Endothelial cell of umbilical vein (primary cell): ENCODE data around the gene RAB8B. TPM values are rescaled to one million over a fixed set of nuclear protein-coding genes. Genes with fewer than 3 reads are reported as not detected.

Source experiments
- BruUV-seq: library from RNA; stranded (reverse); fragments of 400-500 nt; replicated peaks from 2 replicates; lab custom pipeline; 2021; lab: Mats Ljungman, UMichigan
- CTCF ChIA-PET: fragments of 300-600, 350-600 bp; sonication (Branson Sonifier 250); formaldehyde crosslinking; loops from one replicate; lab custom pipeline; 2021; ENCODE audit warnings: antibody characterized with exemption, inconsistent platforms; lab: Charles Lee
- POLR2A ChIA-PET: fragments of 300-600, 350-600 bp; sonication (Branson Sonifier 250); formaldehyde crosslinking; loops from one replicate; lab custom pipeline; 2021; ENCODE audit warnings: antibody characterized with exemption, inconsistent platforms; lab: Charles Lee
- DNase-seq: peaks from one replicate; pipeline ENCODE4 v3.0.0-alpha.2; 2011; ENCODE audit warnings: low read depth, low spot score
- FAIRE-seq: peaks from 2 replicates; lab custom pipeline; 2011; peaks lifted over from hg19 to GRCh38; lab: Jason Lieb, UNC
- H2AFZ ChIP-seq: 2 replicates; pipeline ENCODE4 v1.6.0; 2012; ENCODE audit warnings: low read depth, low read length, control low read depth, inconsistent platforms
- H3K27ac ChIP-seq: 2 replicates; pipeline ENCODE4 v1.5.1; 2011; ENCODE audit warnings: low read depth, mild to moderate bottlenecking, control low read depth, low read length, moderate library complexity; ENCODE audit not compliant: insufficient read depth
- H3K27me3 ChIP-seq, 2 experiments: 2 replicates each; pipeline versions ENCODE4 v1.6.0 to v1.6.1; 2011; ENCODE audit warnings: low read length in 2 of 2, mixed read lengths in 1 of 2; ENCODE audit not compliant: control insufficient read depth in 2 of 2, insufficient read depth in 2 of 2
- H3K36me3 ChIP-seq, 2 experiments: 2 replicates in 1 of 2; 3 replicates in 1 of 2; pipeline ENCODE4 v1.5.1; 2011; ENCODE audit warnings: low read length in 2 of 2, mild to moderate bottlenecking in 1 of 2, moderate library complexity in 1 of 2; ENCODE audit not compliant: control insufficient read depth in 2 of 2, insufficient read depth in 2 of 2; ENCODE audit errors: extremely low read depth in 1 of 2
- H3K4me1 ChIP-seq: 3 replicates; pipeline ENCODE4 v1.5.1; 2011; ENCODE audit warnings: mild to moderate bottlenecking, low read length; ENCODE audit not compliant: control insufficient read depth, insufficient read depth; ENCODE audit errors: extremely low read depth
- H3K4me2 ChIP-seq: 2 replicates; pipeline ENCODE4 v1.6.1; 2011; ENCODE audit warnings: low read length, control low read depth, mixed read lengths; ENCODE audit not compliant: insufficient read depth
- H3K4me3 ChIP-seq, 3 experiments: fragments of 200-600 bp in 1 of 3; sonication (generic), shearing (Covaris generic) in 1 of 3; replicated peaks in 1 of 3; 2 replicates each; pipeline ENCODE4 v1.5.1; 2011 to 2016; ENCODE audit warnings: control low read depth in 3 of 3, low read length in 3 of 3, mild to moderate bottlenecking in 2 of 3, inconsistent platforms in 1 of 3, low read depth in 1 of 3, moderate library complexity in 1 of 3; ENCODE audit not compliant: insufficient read depth in 1 of 3
- H3K79me2 ChIP-seq: 2 replicates; pipeline ENCODE4 v1.6.0; 2012; ENCODE audit warnings: low read length, inconsistent platforms; ENCODE audit not compliant: control insufficient read depth, insufficient read depth
- H3K9ac ChIP-seq: replicated peaks from 2 replicates; pipeline ENCODE3; 2011; ENCODE audit warnings: low read length, control low read depth; ENCODE audit not compliant: insufficient read depth; ENCODE audit errors: extremely low read depth
- H3K9me1 ChIP-seq: replicated peaks from 3 replicates; pipeline ENCODE4 v1.6.0; 2011; ENCODE audit warnings: mild to moderate bottlenecking, low read length; ENCODE audit not compliant: control insufficient read depth, insufficient read depth; ENCODE audit errors: extremely low read depth
- H3K9me3 ChIP-seq: replicated peaks from 2 replicates; pipeline ENCODE4 v1.5.1; 2012; ENCODE audit warnings: low read length, inconsistent platforms; ENCODE audit not compliant: control insufficient read depth, insufficient read depth
- H4K20me1 ChIP-seq: replicated peaks from 2 replicates; pipeline ENCODE3; 2011; ENCODE audit warnings: mild to moderate bottlenecking, low read length; ENCODE audit not compliant: control insufficient read depth, insufficient read depth; ENCODE audit errors: extremely low read depth
- EZH2 ChIP-seq: IDR thresholded peaks from 2 replicates; pipeline ENCODE4 v1.6.1; 2012; ENCODE audit warnings: borderline replicate concordance, low read depth, mild to moderate bottlenecking, moderate library complexity, low read length, inconsistent platforms; ENCODE audit not compliant: severe bottlenecking
- FOS ChIP-seq: IDR thresholded peaks from 2 replicates; pipeline ENCODE4 v1.6.1; 2011; ENCODE audit warnings: mild to moderate bottlenecking, low read length, moderate library complexity, borderline replicate concordance; ENCODE audit not compliant: insufficient read depth
- GATA2 ChIP-seq: IDR thresholded peaks from 2 replicates; pipeline ENCODE4 v1.7.0; 2011; ENCODE audit warnings: low read depth, mild to moderate bottlenecking, moderate library complexity, mixed read lengths, low read length; ENCODE audit not compliant: insufficient read length, insufficient read depth
- JUN ChIP-seq: IDR thresholded peaks from 2 replicates; pipeline ENCODE4 v1.6.1; 2011; ENCODE audit warnings: borderline replicate concordance, low read depth; ENCODE audit not compliant: insufficient read length, insufficient read depth
- MYC ChIP-seq: IDR thresholded peaks from one replicate; pipeline ENCODE4 v1.6.1; 2011; ENCODE audit warnings: mild to moderate bottlenecking, low read depth, low read length
- POLR2A ChIP-seq: IDR thresholded peaks from 2 replicates; pipeline ENCODE4 v1.6.1; 2012; ENCODE audit warnings: low read depth, mild to moderate bottlenecking, control low read depth, low read length
- POLR2AphosphoS5 ChIP-seq: IDR thresholded peaks from 2 replicates; pipeline ENCODE4 v1.6.1; 2012; ENCODE audit warnings: low read depth, mild to moderate bottlenecking, control low read depth, low read length, moderate library complexity; ENCODE audit not compliant: insufficient read depth
- dilution Hi-C: fragments of 300-500 bp; cut with MboI; formaldehyde crosslinking; loops from one replicate; pipeline ENCODE4 v1.15.0; 2019; ENCODE audit warnings: low sequenced_read_pairs; ENCODE audit not compliant: extremely low pct_ligation_motif_present
- intact Hi-C: fragments of 100-400 bp; cut with micrococcal nuclease; formaldehyde crosslinking; loops from one replicate; pipeline ENCODE4 v1.10.0; 2022
- polyA plus RNA-seq, 4 experiments: library from polyadenylated mRNA; depleted of rRNA in 3 of 4; stranded (reverse) in 3 of 4; unstranded in 1 of 4; fragments of >200 nt; gene quantifications; 2 replicates each; pipeline versions ENCODE4 v1.2.1 to v1.2.3, GENCODE V29; 2011 to 2012; ENCODE audit warnings: missing spikeins in 1 of 4
- total RNA-seq: library from RNA; stranded (reverse); gene quantifications from 2 replicates; pipeline ENCODE4 v1.2.3, GENCODE V29; 2021
- TF ChIP-seq, protein P1 (sequence below), 2 donors: IDR thresholded peaks; 1 replicate in 1 of 2; 2 replicates in 1 of 2; pipeline ENCODE4 v1.5.1; 2011; ENCODE audit warnings: low read length in 2 of 2, mild to moderate bottlenecking in 2 of 2, moderate library complexity in 2 of 2, control low read depth in 1 of 2, inconsistent platforms in 1 of 2, low read depth in 1 of 2; ENCODE audit not compliant: insufficient read depth in 1 of 2; ENCODE audit errors: extremely low read depth in 1 of 2
- TF ChIP-seq, protein P2 (sequence below): IDR thresholded peaks from 2 replicates; pipeline ENCODE4 v1.6.1; 2011; ENCODE audit not compliant: insufficient read depth, insufficient read length

Gene RAB8B
- total and polyA plus RNA-seq, 2 donors (not counting 3 experiments of a cell fraction or from before 2014, with no cell fraction given) = 10.4 to 52.5 TPM

DNA sequence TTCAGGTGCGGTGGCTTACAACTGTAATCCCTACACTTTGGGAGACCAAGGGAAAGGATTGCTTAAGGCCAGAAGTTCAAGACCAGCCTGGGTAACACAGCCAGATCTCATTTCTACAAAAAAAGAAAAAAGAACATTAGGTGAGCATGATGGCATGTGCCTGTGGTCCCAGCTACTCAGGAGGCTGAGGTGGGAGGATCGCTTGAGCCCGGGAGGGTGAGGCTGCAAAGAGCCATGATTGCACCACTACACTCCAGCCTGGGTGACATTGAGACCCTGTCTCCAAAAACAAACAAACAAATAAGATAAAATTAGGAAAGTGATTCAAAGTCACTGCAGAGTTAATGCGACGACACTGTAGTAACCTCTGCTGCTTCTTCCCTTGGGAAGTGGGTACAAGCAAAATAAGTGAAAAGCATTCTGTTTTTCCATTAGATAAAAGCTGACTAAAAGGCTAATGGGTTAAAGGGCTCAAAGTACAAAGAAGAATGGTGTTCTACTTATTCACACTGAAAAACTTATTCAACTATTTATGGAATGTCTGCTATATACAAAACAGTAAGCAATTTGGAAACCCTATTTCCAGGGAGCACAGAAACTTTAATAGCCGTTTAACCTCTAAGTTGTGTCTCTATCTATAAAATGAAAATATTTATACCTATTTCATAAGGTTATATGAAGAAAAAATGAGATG is 24.1 kb upstream of the RAB8B start:
- Histone ChIP-seq H3K9ac (no peak overlapping the region), H3K79me2 (no peaks in the 10 kb centered on the region), H3K27ac (no peak overlapping the region), H3K9me1 (no peaks in the 10 kb centered on the region), H3K36me3 (no peaks in the 10 kb centered on the region), H3K27me3 (no peaks in the 10 kb centered on the region), H3K4me2 (no peak overlapping the region), H3K4me3 (no peak overlapping the region), H2AFZ (no peak overlapping the region), H3K4me1 (no peaks in the 10 kb centered on the region), H3K9me3 (no peaks in the 10 kb centered on the region), H4K20me1 (no peaks in the 10 kb centered on the region)
- DNase-seq (no peak), FAIRE-seq (peak; percentile 15)
- no peak for TF ChIP-seq POLR2A
- no peak for TF ChIP-seq EZH2
- TF ChIP-seq, protein P1, sequence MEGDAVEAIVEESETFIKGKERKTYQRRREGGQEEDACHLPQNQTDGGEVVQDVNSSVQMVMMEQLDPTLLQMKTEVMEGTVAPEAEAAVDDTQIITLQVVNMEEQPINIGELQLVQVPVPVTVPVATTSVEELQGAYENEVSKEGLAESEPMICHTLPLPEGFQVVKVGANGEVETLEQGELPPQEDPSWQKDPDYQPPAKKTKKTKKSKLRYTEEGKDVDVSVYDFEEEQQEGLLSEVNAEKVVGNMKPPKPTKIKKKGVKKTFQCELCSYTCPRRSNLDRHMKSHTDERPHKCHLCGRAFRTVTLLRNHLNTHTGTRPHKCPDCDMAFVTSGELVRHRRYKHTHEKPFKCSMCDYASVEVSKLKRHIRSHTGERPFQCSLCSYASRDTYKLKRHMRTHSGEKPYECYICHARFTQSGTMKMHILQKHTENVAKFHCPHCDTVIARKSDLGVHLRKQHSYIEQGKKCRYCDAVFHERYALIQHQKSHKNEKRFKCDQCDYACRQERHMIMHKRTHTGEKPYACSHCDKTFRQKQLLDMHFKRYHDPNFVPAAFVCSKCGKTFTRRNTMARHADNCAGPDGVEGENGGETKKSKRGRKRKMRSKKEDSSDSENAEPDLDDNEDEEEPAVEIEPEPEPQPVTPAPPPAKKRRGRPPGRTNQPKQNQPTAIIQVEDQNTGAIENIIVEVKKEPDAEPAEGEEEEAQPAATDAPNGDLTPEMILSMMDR (IDR thresholded peaks at IDR 0.05; ENCODE audit: extremely low read depth in 1 of 2, insufficient read depth in 1 of 2, low read depth in 1 of 2, low read length in 2 of 2) = no peak
- TF ChIP-seq JUN = no peak
- no peak for TF ChIP-seq POLR2AphosphoS5
- TF ChIP-seq MYC = no peak
- TF ChIP-seq GATA2 = no peak
- TF ChIP-seq FOS = no peak
- TF ChIP-seq, protein P2, sequence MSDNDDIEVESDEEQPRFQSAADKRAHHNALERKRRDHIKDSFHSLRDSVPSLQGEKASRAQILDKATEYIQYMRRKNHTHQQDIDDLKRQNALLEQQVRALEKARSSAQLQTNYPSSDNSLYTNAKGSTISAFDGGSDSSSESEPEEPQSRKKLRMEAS = no peak
- no TSS peak for BruUV-seq
- intact Hi-C loops (no loop called here), dilution Hi-C loops (no loop called here)
- ChIA-PET POLR2A (no interaction called here), CTCF (interaction anchor here (0.8 to 2.1 kb wide), 6 partner anchors 40 to 237 kb away, joined by 3 to 15 read pairs (median 3); no protein-coding TSS in a partner anchor)
